GM23338 (cell line): ENCODE measurements around the gene DYRK3.

ENCODE experiments used
- CREB1 ChIP-seq: fragments of 250-450 bp; sonication (Bioruptor Pico); IDR thresholded peaks from 2 replicates; pipeline ENCODE4 v1.5.0; 2020; ENCODE audit warnings: low read depth, mild to moderate bottlenecking, moderate library complexity
- EZH2 ChIP-seq: fragments of 200-600 bp; sonication (generic); IDR thresholded peaks from one replicate; pipeline ENCODE4 v1.8.0; 2017; ENCODE audit warnings: antibody characterized with exemption, mild to moderate bottlenecking, low read depth; ENCODE audit not compliant: unreplicated experiment
- EZH2phosphoT487 ChIP-seq: fragments of 200-600 bp; sonication (generic); IDR thresholded peaks from one replicate; pipeline ENCODE4 v1.8.1; 2018; ENCODE audit warnings: antibody characterized with exemption; ENCODE audit not compliant: unreplicated experiment
- JUNB ChIP-seq: IDR thresholded peaks from one replicate; pipeline ENCODE4 v1.6.1; 2016; ENCODE audit warnings: antibody characterized with exemption; ENCODE audit not compliant: unreplicated experiment
- POLR2AphosphoS5 ChIP-seq: IDR thresholded peaks from 2 replicates; pipeline ENCODE4 v1.6.1; 2016; ENCODE audit warnings: antibody characterized with exemption, low read depth
- ZNF114 ChIP-seq: fragments of 250-450 bp; sonication (Bioruptor Pico); IDR thresholded peaks from 2 replicates; pipeline ENCODE4 v1.5.0; 2020; ENCODE audit warnings: mild to moderate bottlenecking, moderate library complexity
- ZNF331 ChIP-seq: fragments of 250-450 bp; sonication (Bioruptor Pico); IDR thresholded peaks from 2 replicates; pipeline ENCODE4 v1.5.0; 2020; ENCODE audit warnings: low read depth, mild to moderate bottlenecking, moderate library complexity
- TF ChIP-seq, protein P1 (sequence below), 2 experiments: fragments of 200-600 bp in 1 of 2; sonication (generic) in 1 of 2; conservative IDR thresholded peaks; 2 replicates each; pipeline versions ENCODE4 v1.5.1 to v1.6.1; 2016 to 2017; ENCODE audit warnings: antibody characterized with exemption in 2 of 2, low read depth in 2 of 2, mild to moderate bottlenecking in 2 of 2, moderate library complexity in 1 of 2
- TF ChIP-seq, protein P2 (sequence below): IDR thresholded peaks from one replicate; pipeline ENCODE4 v1.6.1; 2018; ENCODE audit warnings: antibody characterized with exemption; ENCODE audit not compliant: unreplicated experiment

DNA sequence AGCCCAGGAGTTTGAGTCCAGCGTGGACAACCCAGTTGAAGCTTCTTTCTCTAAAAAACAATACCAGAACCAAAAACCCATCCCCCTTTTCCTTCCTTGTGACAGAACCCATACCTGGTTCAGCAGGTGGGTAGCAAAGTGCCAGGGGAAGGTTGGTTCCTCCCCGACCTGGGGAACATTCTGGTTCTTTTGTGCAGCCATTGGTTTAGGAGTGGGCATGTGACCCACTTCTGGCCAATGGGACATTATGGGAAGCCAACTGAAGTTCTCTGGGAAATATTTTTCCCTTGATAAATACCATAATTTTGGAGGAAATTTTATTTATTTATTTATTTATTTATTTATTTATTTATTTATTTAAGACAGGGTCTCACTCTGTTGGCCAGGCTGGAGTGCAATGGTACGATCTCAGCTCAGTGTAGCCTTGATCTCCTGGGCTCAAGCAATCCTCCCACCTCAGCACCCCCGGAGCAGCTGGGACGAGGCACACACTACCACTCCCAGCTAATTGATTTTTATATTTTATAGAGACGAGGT, 33.6 kb downstream of the DYRK3 start:
- TF ChIP-seq, protein P1, sequence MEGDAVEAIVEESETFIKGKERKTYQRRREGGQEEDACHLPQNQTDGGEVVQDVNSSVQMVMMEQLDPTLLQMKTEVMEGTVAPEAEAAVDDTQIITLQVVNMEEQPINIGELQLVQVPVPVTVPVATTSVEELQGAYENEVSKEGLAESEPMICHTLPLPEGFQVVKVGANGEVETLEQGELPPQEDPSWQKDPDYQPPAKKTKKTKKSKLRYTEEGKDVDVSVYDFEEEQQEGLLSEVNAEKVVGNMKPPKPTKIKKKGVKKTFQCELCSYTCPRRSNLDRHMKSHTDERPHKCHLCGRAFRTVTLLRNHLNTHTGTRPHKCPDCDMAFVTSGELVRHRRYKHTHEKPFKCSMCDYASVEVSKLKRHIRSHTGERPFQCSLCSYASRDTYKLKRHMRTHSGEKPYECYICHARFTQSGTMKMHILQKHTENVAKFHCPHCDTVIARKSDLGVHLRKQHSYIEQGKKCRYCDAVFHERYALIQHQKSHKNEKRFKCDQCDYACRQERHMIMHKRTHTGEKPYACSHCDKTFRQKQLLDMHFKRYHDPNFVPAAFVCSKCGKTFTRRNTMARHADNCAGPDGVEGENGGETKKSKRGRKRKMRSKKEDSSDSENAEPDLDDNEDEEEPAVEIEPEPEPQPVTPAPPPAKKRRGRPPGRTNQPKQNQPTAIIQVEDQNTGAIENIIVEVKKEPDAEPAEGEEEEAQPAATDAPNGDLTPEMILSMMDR (conservative IDR thresholded peaks at IDR 0.05; ENCODE audit: low read depth in 2 of 2), result no peak
- TF ChIP-seq JUNB (no peak), POLR2AphosphoS5 (no peak), EZH2 (no peak), EZH2phosphoT487 (no peak), CREB1 (no peak), ZNF331 (CRISPR knock-in tag) (no peak), ZNF114 (CRISPR knock-in tag) (no peak)
- TF ChIP-seq, protein P2, sequence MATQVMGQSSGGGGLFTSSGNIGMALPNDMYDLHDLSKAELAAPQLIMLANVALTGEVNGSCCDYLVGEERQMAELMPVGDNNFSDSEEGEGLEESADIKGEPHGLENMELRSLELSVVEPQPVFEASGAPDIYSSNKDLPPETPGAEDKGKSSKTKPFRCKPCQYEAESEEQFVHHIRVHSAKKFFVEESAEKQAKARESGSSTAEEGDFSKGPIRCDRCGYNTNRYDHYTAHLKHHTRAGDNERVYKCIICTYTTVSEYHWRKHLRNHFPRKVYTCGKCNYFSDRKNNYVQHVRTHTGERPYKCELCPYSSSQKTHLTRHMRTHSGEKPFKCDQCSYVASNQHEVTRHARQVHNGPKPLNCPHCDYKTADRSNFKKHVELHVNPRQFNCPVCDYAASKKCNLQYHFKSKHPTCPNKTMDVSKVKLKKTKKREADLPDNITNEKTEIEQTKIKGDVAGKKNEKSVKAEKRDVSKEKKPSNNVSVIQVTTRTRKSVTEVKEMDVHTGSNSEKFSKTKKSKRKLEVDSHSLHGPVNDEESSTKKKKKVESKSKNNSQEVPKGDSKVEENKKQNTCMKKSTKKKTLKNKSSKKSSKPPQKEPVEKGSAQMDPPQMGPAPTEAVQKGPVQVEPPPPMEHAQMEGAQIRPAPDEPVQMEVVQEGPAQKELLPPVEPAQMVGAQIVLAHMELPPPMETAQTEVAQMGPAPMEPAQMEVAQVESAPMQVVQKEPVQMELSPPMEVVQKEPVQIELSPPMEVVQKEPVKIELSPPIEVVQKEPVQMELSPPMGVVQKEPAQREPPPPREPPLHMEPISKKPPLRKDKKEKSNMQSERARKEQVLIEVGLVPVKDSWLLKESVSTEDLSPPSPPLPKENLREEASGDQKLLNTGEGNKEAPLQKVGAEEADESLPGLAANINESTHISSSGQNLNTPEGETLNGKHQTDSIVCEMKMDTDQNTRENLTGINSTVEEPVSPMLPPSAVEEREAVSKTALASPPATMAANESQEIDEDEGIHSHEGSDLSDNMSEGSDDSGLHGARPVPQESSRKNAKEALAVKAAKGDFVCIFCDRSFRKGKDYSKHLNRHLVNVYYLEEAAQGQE, result no peak
